ENCODE data around the gene AMBN.
"Not testable (repeated sequence)": the region's sequence is repeated elsewhere in the genome, so short reads cannot be mapped to it uniquely, and the experiment has no call there.

Gene AMBN

DNA sequence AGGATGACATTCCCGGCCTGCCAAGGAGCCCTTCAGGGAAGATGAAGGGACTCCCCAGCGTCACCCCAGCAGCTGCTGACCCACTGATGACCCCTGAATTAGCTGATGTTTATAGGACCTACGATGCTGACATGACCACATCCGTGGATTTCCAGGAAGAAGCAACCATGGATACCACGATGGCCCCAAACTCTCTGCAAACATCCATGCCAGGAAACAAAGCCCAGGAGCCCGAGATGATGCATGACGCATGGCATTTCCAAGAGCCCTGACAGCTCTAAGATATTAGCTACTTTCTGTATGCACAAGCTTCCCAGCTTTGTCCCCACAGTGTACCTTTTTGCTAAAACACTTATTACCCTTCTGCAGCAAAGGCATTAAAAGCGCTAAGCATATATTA is 14.4 kb downstream of the AMBN start:
- intact Hi-C loops (cut with DNase I), result no loop called here
- no peak for DNase-seq

DNA sequence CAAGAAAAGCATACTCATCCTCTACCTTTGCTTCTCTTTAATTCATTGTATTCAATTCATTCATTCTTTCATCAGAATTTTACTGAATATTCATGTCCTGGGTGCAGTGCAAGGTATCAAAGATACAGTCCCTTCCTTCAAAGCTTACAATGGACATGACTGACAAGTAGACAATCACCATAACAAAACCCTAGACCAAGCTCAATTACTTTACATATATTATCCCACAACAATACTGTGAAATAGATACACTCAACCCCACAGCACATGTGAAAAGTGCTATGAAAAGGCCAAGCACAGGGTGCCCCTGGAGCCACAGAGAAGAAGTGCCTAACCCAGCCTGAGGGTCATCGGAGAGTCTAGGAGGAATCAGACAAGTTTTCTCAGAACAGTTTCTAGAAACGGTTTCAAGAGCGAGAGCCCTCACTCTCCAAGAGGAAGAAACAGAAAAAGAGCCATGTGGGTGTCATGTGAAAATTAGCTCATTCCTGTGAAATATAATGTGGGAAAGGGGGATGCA is 15.3 kb downstream of the AMBN start:
- DNase-seq, result no peak
- intact Hi-C loops (cut with DNase I), result no loop called here

DNA sequence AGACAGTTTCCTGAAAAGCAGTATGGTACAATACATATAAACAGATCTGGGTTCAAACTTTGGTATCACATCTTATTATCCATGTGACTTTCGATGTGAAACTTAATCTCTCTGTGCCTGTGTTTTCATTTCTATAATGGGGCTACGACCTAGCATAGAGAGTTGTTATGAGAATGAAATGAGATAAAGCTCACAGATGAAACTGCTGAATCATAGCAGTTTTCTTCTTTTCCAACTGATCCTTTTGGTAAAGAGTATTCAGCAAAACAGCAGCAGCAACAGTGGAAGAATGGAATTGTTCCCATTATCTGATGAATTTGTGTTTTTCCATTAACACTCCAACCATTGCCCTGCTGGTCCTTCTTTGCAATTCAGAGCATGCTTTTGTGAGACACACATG is 16.3 kb downstream of the AMBN start:
- intact Hi-C loops (cut with DNase I), result no loop called here
- DNase-seq, result no peak

DNA sequence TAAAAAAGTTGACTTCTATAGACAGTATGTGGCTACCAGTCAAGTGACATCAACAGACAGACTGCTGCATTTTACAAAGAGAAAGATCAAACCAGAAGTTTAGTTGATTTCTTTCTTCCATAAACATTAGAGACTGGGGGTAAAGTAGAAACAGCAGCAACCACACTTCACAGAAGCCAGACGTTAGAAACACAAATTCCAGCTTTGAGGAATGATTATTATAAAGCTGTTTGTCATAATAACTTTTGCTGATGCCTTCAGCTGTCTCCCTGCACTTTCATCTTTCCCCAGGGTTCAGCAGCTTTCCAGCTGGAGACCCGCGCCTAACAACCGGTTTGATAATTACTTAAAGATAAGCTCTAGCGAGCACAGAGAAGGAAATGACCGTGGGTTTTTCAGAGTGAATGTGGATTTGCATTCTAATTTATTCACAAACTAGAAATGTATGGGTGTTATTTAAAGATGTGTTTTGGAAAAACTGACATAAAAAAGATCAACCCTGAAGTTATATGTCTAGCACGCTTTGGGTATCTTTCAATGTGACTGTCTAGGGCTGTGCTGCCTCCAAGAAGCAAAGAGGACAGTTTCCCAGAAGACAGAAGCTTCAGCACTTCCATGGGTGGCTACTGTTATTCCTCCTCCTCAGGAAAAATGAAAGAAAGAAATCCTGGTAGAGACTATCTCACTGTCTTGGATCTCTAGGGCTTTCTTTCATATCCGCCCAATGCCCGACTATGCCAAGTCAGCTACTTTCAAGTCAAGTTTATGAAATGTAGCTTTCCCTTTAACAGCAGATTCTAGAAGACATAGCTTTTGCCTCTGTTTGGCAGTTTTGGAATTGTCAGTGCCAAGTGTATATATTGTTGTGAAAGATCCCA is 21.5 kb downstream of the AMBN start:
- intact Hi-C loops (cut with DNase I), result no loop called here

DNA sequence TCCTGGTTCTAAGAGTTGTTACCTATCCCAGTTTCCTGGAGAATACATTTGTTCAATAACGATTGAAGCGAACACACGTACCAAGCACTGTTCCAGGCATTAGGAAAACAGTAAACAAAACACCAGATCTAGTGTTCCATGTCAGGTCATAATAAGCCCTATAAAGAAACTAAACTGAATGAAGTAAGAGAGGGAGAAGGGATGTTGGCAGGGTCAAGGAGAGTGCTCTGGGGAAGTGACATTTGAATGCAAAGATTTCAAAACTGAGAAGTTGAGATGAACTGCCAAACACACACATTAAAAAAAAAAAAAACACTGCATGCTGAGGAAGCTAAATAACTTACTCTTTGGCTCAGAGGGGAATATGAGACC is 22.1 kb downstream of the AMBN start:
- intact Hi-C loops (cut with DNase I), result no loop called here
- DNase-seq, result no peak

More for the DNA sequence above, 21.5 kb downstream of the AMBN start:
- DNase-seq, result no peak

DNA sequence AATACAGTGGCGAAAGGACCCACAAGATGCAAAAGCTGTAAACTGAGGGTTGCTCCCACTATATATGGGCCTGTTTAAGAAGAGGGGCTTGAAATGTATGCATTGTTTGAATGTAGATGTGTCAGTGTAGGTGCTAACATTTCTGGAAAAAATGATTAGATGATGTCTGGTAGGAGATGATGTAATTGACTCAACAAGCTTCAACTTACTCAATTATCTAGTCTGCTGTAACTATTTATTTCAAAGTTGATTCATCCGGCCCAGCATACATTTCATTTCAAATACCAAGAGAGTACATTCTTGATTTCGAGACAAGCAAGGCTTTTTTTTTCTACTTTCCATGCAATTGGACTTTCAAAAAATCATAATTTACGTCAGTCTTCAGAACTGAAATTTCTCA is 27.2 kb downstream of the AMBN start:
- intact Hi-C loops (cut with DNase I), result no loop called here
- no peak for DNase-seq

DNA sequence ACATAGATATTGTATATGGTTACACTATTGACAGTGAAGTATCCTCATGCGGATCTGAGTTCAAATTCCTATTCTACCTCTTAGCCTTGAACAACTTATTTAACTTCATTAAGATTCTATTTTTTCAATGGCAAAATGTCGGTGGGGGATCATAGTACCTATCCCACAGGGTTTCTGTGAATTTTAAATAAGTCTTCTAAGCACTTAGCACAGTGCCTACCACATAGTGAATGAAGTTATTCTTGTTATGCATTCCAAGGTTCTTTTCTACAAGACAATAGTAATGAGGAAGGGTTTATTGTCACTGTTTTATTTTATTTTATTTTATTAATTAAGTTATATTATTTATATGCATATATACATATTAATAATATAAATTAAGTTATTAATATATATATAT is 27.7 kb downstream of the AMBN start:
- no peak for DNase-seq
- intact Hi-C loops (cut with DNase I), result no loop called here

DNA sequence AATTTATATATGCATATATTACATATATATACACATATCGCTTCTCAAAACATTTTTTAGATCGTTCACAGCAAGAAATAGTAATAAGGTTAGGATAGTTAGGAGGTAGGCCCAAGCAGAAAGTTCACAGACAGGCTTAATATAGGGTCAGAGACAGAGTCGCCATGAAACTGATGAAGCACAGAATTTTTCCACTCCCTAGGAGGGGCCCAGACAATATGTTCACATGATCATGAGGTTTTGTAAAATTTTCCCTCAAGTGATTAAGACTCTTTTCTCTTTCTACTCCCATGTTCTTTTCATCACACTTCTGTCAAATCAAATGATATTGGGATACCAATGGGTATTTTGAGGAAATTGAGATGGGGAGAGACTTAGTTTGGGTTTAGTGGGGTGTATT is 31.3 kb downstream of the AMBN start:
- DNase-seq, result no peak
- intact Hi-C loops (cut with DNase I), result no loop called here

DNA sequence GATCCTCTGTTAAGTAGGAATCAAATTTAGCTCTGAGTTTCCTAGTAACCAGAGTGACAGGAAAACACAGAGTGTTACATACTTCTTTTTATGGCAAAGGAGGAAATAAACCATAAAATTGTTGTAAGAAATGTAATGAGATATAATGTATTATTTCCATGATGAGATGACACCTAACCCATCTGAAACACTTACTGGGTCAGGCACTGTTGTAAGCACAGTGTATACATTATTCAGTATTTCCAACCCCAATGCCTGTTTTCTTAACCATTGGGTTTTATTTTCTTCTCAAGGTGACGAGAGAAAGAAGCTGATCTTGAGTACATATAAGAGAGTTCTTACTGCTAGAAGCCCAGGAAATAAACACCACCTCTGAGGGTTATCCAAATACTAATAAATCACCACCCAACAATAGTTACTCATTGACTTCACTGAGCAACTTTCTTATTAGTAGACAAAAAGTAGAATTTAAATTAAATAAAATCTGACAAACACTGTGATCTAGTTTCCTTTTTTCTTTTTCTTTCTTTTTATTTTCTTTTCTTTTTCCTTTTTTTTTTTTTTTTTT is 32.3 kb downstream of the AMBN start:
- intact Hi-C loops (cut with DNase I), result no loop called here
- no peak for DNase-seq

DNA sequence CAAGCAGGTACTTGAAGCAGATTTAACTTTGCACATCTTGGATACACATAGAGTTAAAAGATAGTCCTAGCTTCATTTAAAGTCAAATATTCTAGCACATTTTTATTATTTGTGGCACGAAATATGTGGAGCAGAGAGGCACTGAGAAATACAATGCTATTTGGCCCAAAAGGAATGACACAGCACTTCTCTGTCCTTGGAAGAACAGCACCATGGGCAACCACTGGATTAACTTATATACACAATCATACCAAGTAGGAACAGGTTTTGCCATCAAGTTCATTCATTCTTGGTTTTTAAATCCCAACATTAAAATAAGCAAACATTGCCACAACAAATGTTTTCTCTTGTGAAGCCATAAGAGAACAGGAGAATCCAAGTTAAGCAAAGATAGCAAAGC is 35.6 kb downstream of the AMBN start:
- intact Hi-C loops (cut with DNase I), result no loop called here
- no peak for DNase-seq

DNA sequence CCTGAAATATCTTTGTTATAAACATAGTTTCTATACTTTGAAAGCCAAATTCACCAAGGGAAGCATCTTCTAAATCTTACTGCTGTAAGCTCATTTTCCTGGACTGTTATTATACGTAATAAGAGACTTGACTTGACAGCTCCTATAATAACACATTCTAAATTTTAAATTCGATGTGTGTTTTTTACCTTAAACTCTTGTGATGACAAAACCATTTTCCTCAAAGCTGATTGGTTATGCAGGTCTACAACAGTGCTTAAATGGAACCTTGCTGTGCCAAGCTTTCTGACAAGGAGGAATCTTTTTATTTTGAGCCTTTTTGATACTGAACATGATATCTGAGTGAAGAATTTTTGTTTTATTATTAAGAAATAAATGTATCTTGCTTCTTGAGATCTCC is 36.4 kb downstream of the AMBN start, which contains the start of gene ENAM:
TSS of gene ENAM (plus strand) at position 301 of the 400 bp plus-strand sequence. CDS start 757 bp downstream, outside the sequence.
- intact Hi-C loops (cut with DNase I), result no loop called here
- DNase-seq, result no peak

DNA sequence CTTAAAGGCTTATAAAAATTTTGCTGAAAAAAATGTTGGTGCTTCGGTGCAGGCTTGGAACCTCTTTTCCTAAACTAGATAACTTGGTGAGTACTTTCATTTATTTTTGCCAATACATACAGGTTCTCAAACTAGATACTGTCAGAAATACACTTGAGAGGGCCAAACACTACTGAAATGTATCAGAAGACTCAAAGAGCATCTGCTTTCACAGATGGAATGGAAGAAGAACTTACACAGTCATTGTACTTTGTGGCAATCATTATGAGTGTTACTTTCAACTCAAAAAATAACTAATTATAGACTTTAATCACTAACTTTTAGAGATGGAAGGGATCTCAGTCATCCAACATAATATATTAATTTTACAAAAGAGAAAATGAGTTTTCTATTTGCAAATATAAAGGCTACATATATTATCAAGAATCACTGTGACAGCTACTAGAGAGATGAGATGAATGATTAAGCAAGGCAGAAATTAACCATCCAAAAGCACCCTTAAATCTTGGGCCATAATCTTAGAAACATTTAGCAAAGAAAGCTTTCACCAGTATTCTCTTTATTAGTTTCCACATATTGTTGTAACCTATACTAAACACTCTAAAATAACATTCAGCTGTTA is 37.5 kb downstream of the AMBN start:
- intact Hi-C loops (cut with DNase I), result no loop called here
- no peak for DNase-seq

DNA sequence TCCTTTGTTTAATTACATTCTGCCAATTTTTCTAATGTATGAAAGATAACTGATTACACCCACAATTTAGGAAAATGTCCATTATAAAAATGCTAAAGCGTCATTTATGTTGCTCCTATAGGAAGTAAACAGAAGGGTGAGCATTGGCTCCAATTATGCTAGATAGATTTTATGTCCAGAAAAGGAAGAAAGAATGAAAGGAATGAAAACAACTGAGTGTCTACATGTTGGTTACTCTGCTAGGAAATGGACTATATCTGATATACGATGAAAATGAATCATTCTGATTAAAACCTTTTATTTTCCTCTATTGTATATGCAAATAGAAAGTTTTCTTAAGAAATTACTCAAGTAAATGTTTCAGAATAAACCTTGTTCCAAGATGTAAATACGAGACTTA is 38.1 kb downstream of the AMBN start:
- intact Hi-C loops (cut with DNase I), result no loop called here
- no peak for DNase-seq

DNA sequence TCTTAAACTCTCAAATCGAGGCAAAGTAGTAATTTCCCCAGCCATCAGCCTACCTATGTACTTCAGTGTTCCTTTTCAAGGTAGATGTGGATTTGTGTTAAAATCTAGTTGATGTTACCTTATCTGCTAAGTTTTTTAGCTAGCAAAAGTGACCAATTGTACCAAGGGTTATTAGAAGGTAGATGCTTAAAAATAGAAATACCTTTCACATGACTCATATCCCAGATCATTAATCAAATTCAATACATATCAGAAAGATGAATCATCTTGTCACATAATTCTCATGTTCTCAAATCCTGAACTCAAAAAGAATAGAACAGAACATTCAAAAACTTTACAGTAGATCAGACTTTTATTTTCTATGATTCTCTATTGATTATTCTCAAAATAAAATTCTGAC is 40.0 kb downstream of the AMBN start:
- DNase-seq, result no peak
- intact Hi-C loops (cut with DNase I), result no loop called here

DNA sequence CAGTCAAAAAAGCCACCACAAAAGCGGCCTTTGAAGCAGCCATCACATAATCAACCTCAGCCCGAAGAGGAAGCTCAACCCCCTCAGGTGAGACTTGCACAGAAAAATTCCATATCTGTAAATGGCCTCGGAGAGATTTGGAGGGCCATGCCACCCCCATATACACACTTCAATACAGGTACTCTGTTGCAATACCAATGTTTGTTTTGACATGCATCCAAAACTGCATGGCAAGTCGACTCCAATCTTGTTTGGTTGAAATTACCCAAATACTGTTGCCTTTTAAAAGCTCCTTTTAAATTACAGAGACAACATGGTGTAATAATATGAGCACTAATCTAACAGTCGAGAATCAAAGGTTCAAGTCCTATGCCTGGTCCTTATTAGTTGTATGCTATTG is 42.4 kb downstream of the AMBN start:
- DNase-seq, result no peak
- intact Hi-C loops (cut with DNase I), result no loop called here

DNA sequence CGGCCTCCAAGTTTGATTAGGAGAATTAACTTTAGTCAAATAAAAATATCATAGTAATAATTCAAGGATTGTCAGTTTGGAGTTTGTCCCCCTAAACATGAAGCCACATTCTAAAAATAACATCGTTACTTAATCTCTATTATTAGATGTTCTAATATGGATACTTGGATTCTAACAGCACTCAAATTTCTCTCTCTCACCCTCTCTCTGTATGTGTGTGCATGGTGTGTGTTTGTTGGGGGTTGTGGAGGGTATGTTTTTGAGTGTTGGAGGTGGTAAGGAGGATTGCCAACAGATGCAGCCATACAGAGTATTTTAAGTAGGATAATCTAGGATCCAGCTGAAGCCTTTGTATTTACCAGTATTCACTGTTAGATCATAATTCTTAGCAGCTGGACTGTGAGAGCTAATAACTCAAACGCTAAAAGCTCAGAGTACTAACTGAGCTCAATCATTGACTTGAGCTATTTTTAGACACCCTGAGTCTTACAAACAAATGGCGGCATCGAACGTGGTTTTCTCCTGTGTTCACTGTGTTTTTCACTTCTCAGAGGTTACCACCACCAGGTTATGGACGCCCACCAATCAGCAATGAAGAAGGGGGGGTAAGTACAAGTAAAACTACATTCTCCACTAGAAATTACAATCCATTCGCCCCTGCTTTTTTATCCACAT is 45.3 kb downstream of the AMBN start:
- intact Hi-C loops (cut with DNase I), result no loop called here
- no peak for DNase-seq

DNA sequence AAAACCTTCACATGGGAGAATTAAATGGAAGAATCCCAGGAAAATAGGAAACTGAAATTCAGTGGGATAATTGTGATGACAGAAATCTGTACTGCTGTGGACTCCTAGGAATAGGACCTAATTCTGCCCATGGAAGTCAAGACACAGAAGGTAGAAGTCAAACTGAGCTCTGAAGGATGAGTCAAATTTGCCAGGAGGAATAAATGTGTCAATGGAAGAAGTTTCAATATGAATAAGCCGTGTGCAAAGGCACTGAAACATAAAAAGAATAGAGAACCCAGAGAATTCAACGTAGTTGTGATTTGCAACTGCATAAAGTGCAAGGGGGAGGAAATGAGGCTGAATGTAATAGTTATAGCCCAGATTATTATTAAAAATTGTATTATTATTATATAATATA is 48.1 kb downstream of the AMBN start:
- DNase-seq, result no peak
- intact Hi-C loops (cut with DNase I), result no loop called here

DNA sequence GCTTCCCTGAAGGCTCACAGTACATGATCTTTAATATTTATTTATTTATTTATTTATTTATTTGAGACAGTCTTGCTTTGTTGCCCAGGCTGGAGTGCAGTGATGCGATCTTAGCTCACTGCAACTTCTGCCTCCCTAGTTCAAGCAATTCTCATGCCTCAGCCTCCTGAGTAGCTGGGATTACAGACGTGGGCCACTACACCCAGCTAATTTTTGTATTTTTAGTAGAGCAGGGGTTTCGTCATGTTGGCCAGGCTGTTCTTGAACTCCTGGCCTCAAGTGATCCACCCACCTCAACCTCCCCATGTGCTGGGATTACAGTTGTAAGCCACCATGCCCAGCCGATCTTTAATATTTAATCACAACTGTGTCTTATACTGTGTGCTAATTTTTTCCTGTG is 58.7 kb downstream of the AMBN start:
- DNase-seq; intact Hi-C loops (cut with DNase I): not testable (repeated sequence)

DNA sequence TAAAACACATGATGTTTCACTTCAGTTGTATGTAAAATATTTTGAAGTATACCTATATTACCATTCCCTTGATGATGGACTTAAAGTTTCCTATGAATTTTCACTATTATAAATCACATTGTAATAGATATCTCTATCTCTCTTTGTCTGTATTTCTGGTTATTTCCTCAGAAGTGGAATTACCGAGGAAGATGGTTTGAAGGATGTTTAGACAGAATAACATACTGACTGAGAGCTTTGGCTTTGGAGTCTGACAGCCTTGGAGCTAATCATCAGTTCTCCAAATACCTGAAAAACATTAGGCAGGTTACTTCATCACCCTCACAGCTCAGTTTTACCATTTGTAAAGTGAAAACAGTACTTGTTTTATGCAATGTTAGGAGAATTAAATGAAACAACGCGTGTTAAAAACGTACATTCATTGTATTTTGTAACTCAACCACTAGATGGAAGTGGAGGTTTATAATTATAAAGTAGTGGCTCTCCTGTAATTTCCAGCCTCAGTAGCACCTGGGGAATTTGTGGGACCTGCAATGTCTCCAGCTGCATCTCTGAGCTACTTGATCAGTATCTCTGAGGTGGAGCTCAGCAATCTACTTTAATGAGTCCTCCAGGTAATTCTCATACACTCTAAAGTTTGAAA is 59.9 kb downstream of the AMBN start:
- no peak for DNase-seq
- intact Hi-C loops (cut with DNase I), result no loop called here

DNA sequence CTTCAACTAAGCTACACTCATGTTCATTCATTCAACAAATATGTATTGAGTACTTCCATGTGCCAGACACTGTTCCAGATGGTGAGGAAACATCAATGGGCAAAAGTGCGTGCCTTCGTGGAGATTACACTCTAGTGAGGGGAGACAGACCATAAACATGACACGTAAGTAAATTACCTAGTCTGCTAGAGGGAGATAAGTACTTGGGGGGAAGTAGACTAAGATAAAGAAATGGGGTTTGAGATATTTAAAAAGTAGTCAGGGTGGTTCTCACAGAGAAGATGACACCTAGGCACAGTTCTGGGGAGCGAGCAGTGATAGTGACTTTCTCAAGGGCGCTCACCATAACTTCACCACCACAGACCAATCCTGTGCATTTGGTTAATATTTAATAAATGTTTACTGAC is 62.6 kb downstream of the AMBN start:
- DNase-seq, result no peak
- intact Hi-C loops (cut with DNase I), result no loop called here
